CD4-positive, alpha-beta T cell (primary cell): ENCODE measurements around the gene SLC38A5. TPM values are rescaled to one million over a fixed set of nuclear protein-coding genes. Genes with fewer than 3 reads are reported as not detected.

Experiments used
- ATAC-seq: fragments of 200-7000 bp; cut with Tn5 transposase; one replicate; pipeline ENCODE4 v1.10.0; 2022; ENCODE audit warnings: mild to moderate bottlenecking; ENCODE audit not compliant: poor library complexity
- CTCF ChIA-PET: fragments of 350-600 bp; sonication (Branson Sonifier 250); formaldehyde crosslinking; loops from one replicate; lab custom pipeline; 2021; ENCODE audit warnings: antibody characterized with exemption, inconsistent platforms; lab: Charles Lee
- POLR2A ChIA-PET: fragments of 350-600 bp; sonication (Branson Sonifier 250); formaldehyde crosslinking; loops from one replicate; lab custom pipeline; 2021; ENCODE audit warnings: antibody characterized with exemption, inconsistent platforms; lab: Charles Lee
- DNase-seq, 14 experiments: peaks; one replicate each; pipeline ENCODE4 v3.0.0-alpha.2; 2013 to 2020; ENCODE audit warnings: mixed read lengths in 2 of 14
- H3K27ac ChIP-seq, 2 donors: one replicate each; pipeline versions ENCODE4 v1.5.1 to v1.7.0; 2013; ENCODE audit warnings: low read length in 2 of 2, low read depth in 1 of 2, mild to moderate bottlenecking in 1 of 2
- H3K27me3 ChIP-seq, 2 experiments: 1 replicate in 1 of 2; 2 replicates in 1 of 2; pipeline versions ENCODE4 v1.6.1 to v1.7.0; 2013; ENCODE audit warnings: low read length in 2 of 2, control low read depth in 1 of 2, mild to moderate bottlenecking in 1 of 2, moderate library complexity in 1 of 2; ENCODE audit not compliant: insufficient read depth in 2 of 2, control insufficient read depth in 1 of 2
- H3K36me3 ChIP-seq: one replicate; pipeline ENCODE4 v1.6.1; 2013; ENCODE audit warnings: low read length, control low read depth; ENCODE audit not compliant: insufficient read depth
- H3K4me1 ChIP-seq: one replicate; pipeline ENCODE4 v1.6.1; 2013; ENCODE audit warnings: low read length, control low read depth; ENCODE audit not compliant: insufficient read depth
- H3K4me3 ChIP-seq: one replicate; pipeline ENCODE4 v1.5.1; 2013; ENCODE audit warnings: mild to moderate bottlenecking, low read length, moderate library complexity
- H3K9me3 ChIP-seq, 2 experiments: 1 replicate in 1 of 2; 2 replicates in 1 of 2; pipeline versions ENCODE4 v1.6.1 to v1.7.0; 2013; ENCODE audit warnings: low read length in 2 of 2, mild to moderate bottlenecking in 2 of 2, control low read depth in 1 of 2, moderate library complexity in 1 of 2; ENCODE audit not compliant: control insufficient read depth in 1 of 2, insufficient read depth in 1 of 2
- H3K27ac Mint-ChIP-seq: one replicate; pipeline ENCODE4 v1.8.0; 2020; ENCODE audit warnings: mixed read lengths
- H3K27me3 Mint-ChIP-seq: one replicate; pipeline ENCODE4 v1.8.0; 2021; ENCODE audit warnings: mixed read lengths
- H3K36me3 Mint-ChIP-seq: one replicate; pipeline ENCODE4 v1.8.0; 2021; ENCODE audit warnings: low read depth, mixed read lengths
- H3K4me1 Mint-ChIP-seq: one replicate; pipeline ENCODE4 v1.8.0; 2021; ENCODE audit warnings: low read depth, mixed read lengths
- H3K4me3 Mint-ChIP-seq: one replicate; pipeline ENCODE4 v1.8.0; 2020; ENCODE audit warnings: mild to moderate bottlenecking, mixed read lengths
- H3K9me3 Mint-ChIP-seq: one replicate; pipeline ENCODE4 v1.8.0; 2020; ENCODE audit warnings: mixed read lengths
- CTCF ChIP-seq: fragments of 200-600 bp; IDR thresholded peaks from one replicate; pipeline ENCODE4 v1.8.0; 2022; ENCODE audit warnings: antibody characterized with exemption, mild to moderate bottlenecking
- intact Hi-C, 2 experiments: fragments of 100-400 bp; cut with DNase I in 1 of 2; cut with micrococcal nuclease in 1 of 2; formaldehyde crosslinking; loops; one replicate each; pipeline versions ENCODE4 v1.15.1 to v1.9.0; 2023 to 2025; cut with DNase I, micrococcal nuclease
- total RNA-seq, 174 experiments: library from RNA in 2 of 174; stranded (reverse) in 2 of 174; gene quantifications; one replicate each; pipeline ENCODE4 v1.2.3 and lab custom pipeline; 2021 to 2026

SLC38A5 gene
- total RNA-seq, 2 experiments from 2014 or later, result 7.0 to 8.3 TPM

GRCh38 chrX:48468693-48469691, 1.1 kb downstream of the SLC38A5 start:
- CTCF ChIA-PET, result interaction anchor here (0.7 to 1.6 kb wide), 3 partner anchors 71 to 668 kb away, joined by 3 to 6 read pairs (median 4); partner anchors contain the start of gene TBC1D25
- peak in 10 of 14 experiments; percentile 21 to 63 (median 42) for DNase-seq
- ATAC-seq, result peak; percentile 45
- Mint-ChIP-seq H3K36me3 (peaks cover 15% of the 10 kb centered on the region), H3K4me3 (peak overlapping the region; percentile 94), H3K4me1 (peaks cover 40% of the 10 kb centered on the region), H3K27ac (peak overlapping the region; percentile 75), H3K27me3 (no peaks in the 10 kb centered on the region), H3K9me3 (no peaks in the 10 kb centered on the region)
- Histone ChIP-seq H3K27ac (no peak overlapping the region), H3K4me3 (peak overlapping the region; percentile 73), H3K4me1 (peaks cover 25% of the 10 kb centered on the region), H3K9me3 (no peaks in the 10 kb centered on the region), H3K36me3 (peaks cover 5% of the 10 kb centered on the region), H3K27me3 (no peaks in the 10 kb centered on the region)
- TF ChIP-seq CTCF, result peak; percentile 33
- intact Hi-C loops, result loop anchor here in 1 of 2 experiments (5.0 kb wide), 1 partner anchor 387 kb away; no protein-coding TSS in a partner anchor
- POLR2A ChIA-PET, result interaction anchor here (0.7 to 3.0 kb wide), 4 partner anchors 11 to 386 kb away, joined by 3 to 11 read pairs (median 7); partner anchors contain the start of genes RBM3 and TBC1D25

- ChIA-PET CTCF (interaction anchor here (0.5 to 1.6 kb wide), 2 partner anchors 17 to 72 kb away, joined by 3 to 6 read pairs; partner anchors contain the start of gene TBC1D25), POLR2A (interaction anchor here (0.7 to 3.0 kb wide), 4 partner anchors 10 to 385 kb away, joined by 3 to 11 read pairs (median 7); partner anchors contain the start of genes RBM3 and TBC1D25)
These were observed 1.8 kb downstream of the SLC38A5 start for GRCh38 chrX:48468247-48468671.

More at GRCh38 chrX:48468247-48468671, 1.8 kb downstream of the SLC38A5 start:
- no peaks in the 10 kb centered on the region for H3K27me3 ChIP-seq
- H3K27ac ChIP-seq, result no peak overlapping the region
- intact Hi-C loops, result loop anchor here in 1 of 2 experiments (5.0 kb wide), 1 partner anchor 386 kb away; no protein-coding TSS in a partner anchor
- ATAC-seq (peak; percentile 45), DNase-seq (peak in 9 of 14 experiments; percentile 10 to 44 (median 22))
- no peak for TF ChIP-seq CTCF
- no peaks in the 10 kb centered on the region for H3K9me3 Mint-ChIP-seq
- H3K4me3 Mint-ChIP-seq, result peak overlapping the region; percentile 94
- no peaks in the 10 kb centered on the region for H3K9me3 ChIP-seq
- H3K4me3 ChIP-seq, result peak overlapping the region; percentile 73
- H3K4me1 ChIP-seq, result peaks cover 25% of the 10 kb centered on the region
- H3K27ac Mint-ChIP-seq, result peak overlapping the region; percentile 75
- no peaks in the 10 kb centered on the region for H3K27me3 Mint-ChIP-seq
- peaks cover 15% of the 10 kb centered on the region for H3K36me3 Mint-ChIP-seq
- peaks cover 40% of the 10 kb centered on the region for H3K4me1 Mint-ChIP-seq
- peaks cover 7% of the 10 kb centered on the region for H3K36me3 ChIP-seq
